Hepatocyte (in vitro differentiated cells): ENCODE results near the gene ORC3. TPM values are rescaled to one million over a fixed set of nuclear protein-coding genes. Genes with fewer than 3 reads are reported as not detected.

Source experiments
- DNase-seq: peaks from one replicate; pipeline ENCODE4 v3.0.0-alpha.2; 2016; ENCODE audit warnings: low spot score
- H2AFZ ChIP-seq: fragments of 200-600 bp; sonication (generic); 2 replicates; pipeline ENCODE4 v1.6.0; 2016; ENCODE audit warnings: antibody characterized with exemption, mild to moderate bottlenecking
- H3K27ac ChIP-seq: fragments of 200-600 bp; sonication (generic); 2 replicates; pipeline ENCODE4 v1.5.1; 2016; ENCODE audit warnings: mild to moderate bottlenecking
- H3K27me3 ChIP-seq: fragments of 200-600 bp; sonication (generic); 2 replicates; pipeline ENCODE4 v1.6.1; 2016
- H3K36me3 ChIP-seq: fragments of 200-600 bp; sonication (generic); replicated peaks from 2 replicates; pipeline ENCODE4 v1.5.1; 2016; ENCODE audit warnings: low read depth; ENCODE audit not compliant: insufficient read depth
- H3K4me1 ChIP-seq: fragments of 200-600 bp; sonication (generic); 2 replicates; pipeline ENCODE4 v1.5.1; 2016; ENCODE audit warnings: mild to moderate bottlenecking, moderate library complexity; ENCODE audit not compliant: insufficient read depth
- H3K4me2 ChIP-seq: fragments of 200-600 bp; sonication (generic); 2 replicates; pipeline ENCODE4 v1.6.0; 2016
- H3K4me3 ChIP-seq: fragments of 200-600 bp; sonication (generic); 2 replicates; pipeline ENCODE4 v1.5.1; 2016; ENCODE audit warnings: mild to moderate bottlenecking
- H3K79me2 ChIP-seq: fragments of 200-600 bp; sonication (generic); 2 replicates; pipeline ENCODE4 v1.6.0; 2017; ENCODE audit warnings: mild to moderate bottlenecking
- H3K9me2 ChIP-seq: fragments of 200-600 bp; sonication (generic); replicated peaks from 2 replicates; pipeline ENCODE4 v1.6.0; 2017; ENCODE audit warnings: mild to moderate bottlenecking; ENCODE audit not compliant: insufficient read depth
- H3K9me3 ChIP-seq: fragments of 200-600 bp; sonication (generic); 2 replicates; pipeline ENCODE4 v1.5.1; 2016; ENCODE audit warnings: low read depth, mild to moderate bottlenecking
- H4K20me1 ChIP-seq: fragments of 200-600 bp; sonication (generic); 2 replicates; pipeline ENCODE4 v1.6.0; 2016; ENCODE audit warnings: mild to moderate bottlenecking; ENCODE audit not compliant: insufficient read depth, poor library complexity, severe bottlenecking
- EZH2 ChIP-seq: fragments of 200-600 bp; sonication (generic); IDR thresholded peaks from 2 replicates; pipeline ENCODE4 v1.6.1; 2016; ENCODE audit warnings: antibody characterized with exemption, mild to moderate bottlenecking, borderline replicate concordance
- EZH2phosphoT487 ChIP-seq: fragments of 200-600 bp; sonication (generic); IDR thresholded peaks from one replicate; pipeline ENCODE4 v1.6.1; 2018; ENCODE audit warnings: antibody characterized with exemption, mild to moderate bottlenecking, low read depth, moderate library complexity; ENCODE audit not compliant: unreplicated experiment, severe bottlenecking
- WGBS: methylation state at CpG from one replicate; pipeline ENCODE4 v1.1.6; 2016; ENCODE audit warnings: low lambda C conversion rate; ENCODE audit errors: missing lambda C conversion rate; 5-methylcytosine and 5-hydroxymethylcytosine counted together
- polyA plus RNA-seq: library from polyadenylated mRNA; unstranded; fragments of >200 nt; fragmentation: Nextera tagmentation; extraction: Ambion mirVana; gene quantifications from 2 replicates; pipeline ENCODE4 v1.2.1, GENCODE V29; 2016
- total RNA-seq: library from RNA; depleted of rRNA; stranded (reverse); fragments of >200 nt; gene quantifications from 2 replicates; pipeline ENCODE4 v1.2.3, GENCODE V29; 2014
- TF ChIP-seq, protein P1 (sequence below): fragments of 200-600 bp; sonication (generic); IDR thresholded peaks from 2 replicates; pipeline ENCODE4 v1.5.1; 2016; ENCODE audit warnings: antibody characterized with exemption, mild to moderate bottlenecking; ENCODE audit not compliant: poor library complexity

Gene ORC3
- total and polyA plus RNA-seq, 2 experiments from 2014 or later, result 19.6 to 24.2 TPM

DNA sequence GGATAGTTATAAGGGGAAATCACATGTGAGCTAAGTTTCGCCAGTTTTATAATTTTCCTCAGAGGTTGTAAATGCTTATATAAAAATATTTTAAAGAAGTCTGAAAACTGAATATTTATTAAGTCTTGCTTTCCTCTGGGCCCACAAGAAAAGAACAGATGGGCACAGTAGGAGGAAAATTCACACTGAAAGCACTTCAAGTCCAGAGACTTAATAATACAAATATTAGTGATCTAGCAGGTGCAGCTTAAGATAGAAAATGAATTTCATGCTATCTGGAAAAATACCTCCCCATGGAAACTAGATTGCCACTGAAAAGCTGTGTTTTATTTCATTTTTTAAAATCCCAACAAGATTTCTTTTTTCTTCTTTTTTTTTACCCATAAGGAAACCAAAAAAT, 47.2 kb downstream of the ORC3 start:
- Histone ChIP-seq H3K9me2 (no peaks in the 10 kb centered on the region), H3K36me3 (no peaks in the 10 kb centered on the region), H3K4me2 (no peak overlapping the region), H3K4me3 (no peak overlapping the region), H4K20me1 (no peaks in the 10 kb centered on the region), H3K4me1 (no peaks in the 10 kb centered on the region), H3K27me3 (no peaks in the 10 kb centered on the region), H3K27ac (no peak overlapping the region), H3K79me2 (no peaks in the 10 kb centered on the region), H2AFZ (no peak overlapping the region), H3K9me3 (no peaks in the 10 kb centered on the region)
- DNase-seq, result no peak
- 100% methylated on average over 1 of the region's 1 CpG for WGBS
- TF ChIP-seq, protein P1, sequence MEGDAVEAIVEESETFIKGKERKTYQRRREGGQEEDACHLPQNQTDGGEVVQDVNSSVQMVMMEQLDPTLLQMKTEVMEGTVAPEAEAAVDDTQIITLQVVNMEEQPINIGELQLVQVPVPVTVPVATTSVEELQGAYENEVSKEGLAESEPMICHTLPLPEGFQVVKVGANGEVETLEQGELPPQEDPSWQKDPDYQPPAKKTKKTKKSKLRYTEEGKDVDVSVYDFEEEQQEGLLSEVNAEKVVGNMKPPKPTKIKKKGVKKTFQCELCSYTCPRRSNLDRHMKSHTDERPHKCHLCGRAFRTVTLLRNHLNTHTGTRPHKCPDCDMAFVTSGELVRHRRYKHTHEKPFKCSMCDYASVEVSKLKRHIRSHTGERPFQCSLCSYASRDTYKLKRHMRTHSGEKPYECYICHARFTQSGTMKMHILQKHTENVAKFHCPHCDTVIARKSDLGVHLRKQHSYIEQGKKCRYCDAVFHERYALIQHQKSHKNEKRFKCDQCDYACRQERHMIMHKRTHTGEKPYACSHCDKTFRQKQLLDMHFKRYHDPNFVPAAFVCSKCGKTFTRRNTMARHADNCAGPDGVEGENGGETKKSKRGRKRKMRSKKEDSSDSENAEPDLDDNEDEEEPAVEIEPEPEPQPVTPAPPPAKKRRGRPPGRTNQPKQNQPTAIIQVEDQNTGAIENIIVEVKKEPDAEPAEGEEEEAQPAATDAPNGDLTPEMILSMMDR, result no peak

DNA sequence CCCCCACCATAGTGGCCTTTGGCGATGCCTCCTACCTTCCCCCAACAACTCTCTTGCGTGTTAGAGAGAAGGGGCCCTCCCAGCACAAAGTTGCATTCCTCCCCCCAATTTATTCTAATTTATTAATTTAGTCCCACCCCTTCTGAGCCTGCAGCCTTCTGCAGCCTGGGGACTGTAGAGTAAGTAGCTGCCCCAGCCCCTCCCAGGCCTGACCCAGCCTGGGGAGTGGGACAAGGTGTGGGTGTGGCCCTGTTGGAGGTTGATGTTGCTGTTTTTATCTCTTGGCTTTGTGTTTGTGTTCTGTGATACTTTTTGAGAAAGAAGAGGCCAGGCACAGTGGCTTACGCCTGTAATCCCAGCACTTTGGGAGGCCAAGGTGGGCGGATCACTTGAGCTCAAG, 49.4 kb downstream of the ORC3 start:
- Histone ChIP-seq H2AFZ (no peak overlapping the region), H3K9me3 (no peaks in the 10 kb centered on the region), H4K20me1 (no peaks in the 10 kb centered on the region), H3K4me1 (no peaks in the 10 kb centered on the region), H3K9me2 (no peaks in the 10 kb centered on the region), H3K79me2 (no peaks in the 10 kb centered on the region), H3K36me3 (no peaks in the 10 kb centered on the region), H3K27me3 (no peaks in the 10 kb centered on the region), H3K4me3 (no peak overlapping the region), H3K27ac (no peak overlapping the region), H3K4me2 (no peak overlapping the region)
- WGBS, result over 99% methylated on average over 4 of the region's 4 CpGs
- no peak for DNase-seq
- no peak for TF ChIP-seq EZH2phosphoT487

DNA sequence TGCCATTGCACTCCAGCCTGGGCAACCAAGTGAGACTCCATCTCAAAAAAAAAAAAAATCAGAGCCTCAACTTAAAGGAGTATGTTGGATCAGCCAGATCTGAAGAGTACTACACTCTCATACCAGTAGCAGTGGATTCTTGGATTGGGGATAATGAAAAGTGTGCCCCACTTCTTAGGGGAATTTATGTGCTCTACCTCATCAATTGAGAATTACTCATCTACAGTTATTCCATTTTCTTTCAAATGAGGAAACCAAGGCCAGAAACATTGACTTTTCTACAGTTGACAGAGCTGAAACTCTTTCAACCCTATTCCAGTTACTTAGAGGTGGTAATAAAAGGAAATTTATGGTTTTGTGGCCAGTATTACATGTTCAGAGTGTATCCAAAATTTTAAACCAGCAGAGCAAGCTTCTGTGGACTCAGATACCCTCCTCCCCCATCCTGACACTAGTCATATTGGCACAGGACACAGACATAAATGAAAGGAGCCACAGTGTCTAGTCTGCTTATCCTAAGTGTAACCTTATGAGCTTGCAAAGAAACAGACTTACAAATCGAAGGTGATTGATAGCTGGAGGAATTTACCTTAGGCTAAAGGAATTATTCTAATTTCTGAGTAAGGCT, 51.2 kb downstream of the ORC3 start:
- no peaks in the 10 kb centered on the region for H3K79me2 ChIP-seq
- H3K36me3 ChIP-seq, result no peaks in the 10 kb centered on the region
- DNase-seq, result no peak
- no peaks in the 10 kb centered on the region for H3K9me2 ChIP-seq
- TF ChIP-seq EZH2phosphoT487, result no peak
- TF ChIP-seq, protein P1, result no peak
- TF ChIP-seq EZH2, result no peak
- no peaks in the 10 kb centered on the region for H4K20me1 ChIP-seq
- 42% methylated on average over 1 of the region's 1 CpG for WGBS
- H3K27me3 ChIP-seq, result no peaks in the 10 kb centered on the region
- H2AFZ ChIP-seq, result no peak overlapping the region
- no peak overlapping the region for H3K27ac ChIP-seq
- no peak overlapping the region for H3K4me2 ChIP-seq
- no peaks in the 10 kb centered on the region for H3K9me3 ChIP-seq
- H3K4me1 ChIP-seq, result no peaks in the 10 kb centered on the region
- no peak overlapping the region for H3K4me3 ChIP-seq

DNA sequence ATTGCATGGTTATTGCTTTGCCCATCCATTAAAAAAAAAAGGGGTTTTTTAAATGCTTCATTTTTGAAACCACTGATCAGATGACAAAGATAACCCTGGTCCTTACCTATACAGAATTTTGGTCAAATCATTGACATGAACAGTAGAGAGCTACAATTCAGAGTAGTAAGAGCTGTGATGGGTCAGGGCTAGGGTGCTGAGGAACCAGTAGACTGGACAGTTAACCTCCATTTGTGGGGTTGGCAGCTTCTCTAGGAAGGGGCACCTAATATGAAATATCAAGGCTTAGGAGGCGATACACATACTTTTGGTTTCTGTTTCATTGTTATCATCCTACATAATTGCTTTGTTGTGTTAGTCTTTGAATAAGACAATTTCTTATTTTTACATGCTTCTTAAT, 55.1 kb downstream of the ORC3 start:
- no peak overlapping the region for H3K4me2 ChIP-seq
- no peaks in the 10 kb centered on the region for H3K79me2 ChIP-seq
- H4K20me1 ChIP-seq, result no peaks in the 10 kb centered on the region
- H3K4me3 ChIP-seq, result no peak overlapping the region
- no peaks in the 10 kb centered on the region for H3K9me3 ChIP-seq
- no peak for DNase-seq
- H3K36me3 ChIP-seq, result no peaks in the 10 kb centered on the region
- no peaks in the 10 kb centered on the region for H3K4me1 ChIP-seq
- H3K9me2 ChIP-seq, result no peaks in the 10 kb centered on the region
- 100% methylated on average over 1 of the region's 1 CpG for WGBS
- TF ChIP-seq EZH2phosphoT487, result no peak
- TF ChIP-seq, protein P1, result no peak
- TF ChIP-seq EZH2, result no peak
- no peak overlapping the region for H3K27ac ChIP-seq
- H3K27me3 ChIP-seq, result no peaks in the 10 kb centered on the region
- H2AFZ ChIP-seq, result no peak overlapping the region
